Measurements from ENCODE around the gene CDK6.
"Not testable (repeated sequence)": the region's sequence is repeated elsewhere in the genome, so short reads cannot be mapped to it uniquely, and the experiment has no call there.

Gene CDK6

DNA sequence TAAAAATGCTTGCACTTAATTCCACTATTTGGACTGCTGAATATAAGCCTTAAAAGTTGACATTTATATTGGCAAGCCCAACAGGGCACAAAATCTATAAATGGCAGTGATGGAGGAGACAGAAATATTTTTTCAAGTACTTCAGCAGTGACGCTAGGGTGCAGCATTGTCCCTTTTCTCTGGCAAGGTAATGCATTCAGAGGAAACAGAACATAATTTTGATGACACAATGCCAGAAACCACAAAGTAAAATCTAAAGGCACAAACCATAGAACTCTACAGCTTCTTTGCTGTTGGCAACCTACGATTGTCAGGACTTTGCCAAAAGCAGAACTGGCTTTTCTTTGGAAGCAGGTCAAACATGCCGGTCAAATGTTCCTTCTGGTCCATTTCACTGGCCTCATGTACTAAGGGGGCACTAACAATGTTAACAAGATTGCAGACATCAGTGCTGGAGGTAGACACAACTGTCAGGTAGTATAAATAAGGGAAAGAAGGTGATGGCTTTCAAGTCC is 215.3 kb downstream of the CDK6 start:
- Histone ChIP-seq H3K27ac (peak overlapping the region in 8 of 21 experiments; percentile 1 to 70 (median 38)), H3K4me3 (no peak overlapping the region)

- H3K4me3 ChIP-seq, result no peak overlapping the region
- no peak overlapping the region for H3K27ac ChIP-seq
Measured at GRCh38 chr7:92615861-92616260, 220.5 kb downstream of the CDK6 start.

GRCh38 chr7:92614660-92615174 is 221.7 kb downstream of the CDK6 start:
- Histone ChIP-seq H3K4me3 (no peak overlapping the region), H3K27ac (no peak overlapping the region)

DNA sequence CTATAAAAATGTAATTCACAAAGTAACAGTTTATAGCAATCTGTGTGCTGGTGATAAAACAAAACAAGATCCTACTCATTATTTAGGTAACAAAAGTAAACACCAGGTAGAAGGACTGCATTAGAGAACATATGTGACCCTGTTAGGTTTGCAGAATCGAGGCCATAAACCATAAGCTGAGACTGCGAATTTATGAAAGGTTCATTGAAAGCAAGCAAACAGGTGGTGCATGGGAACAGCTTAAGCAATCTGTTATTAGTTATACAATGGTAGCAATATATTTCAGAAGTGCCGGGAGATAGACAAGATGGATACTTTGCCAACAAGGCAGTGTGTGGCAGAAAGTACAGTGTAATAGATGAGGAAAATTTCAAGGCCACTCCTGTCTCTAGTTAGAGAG is 222.7 kb downstream of the CDK6 start:
- Histone ChIP-seq H3K4me3 (no peak overlapping the region), H3K27ac (peak overlapping the region in 2 of 21 experiments; percentile 25 to 34)

DNA sequence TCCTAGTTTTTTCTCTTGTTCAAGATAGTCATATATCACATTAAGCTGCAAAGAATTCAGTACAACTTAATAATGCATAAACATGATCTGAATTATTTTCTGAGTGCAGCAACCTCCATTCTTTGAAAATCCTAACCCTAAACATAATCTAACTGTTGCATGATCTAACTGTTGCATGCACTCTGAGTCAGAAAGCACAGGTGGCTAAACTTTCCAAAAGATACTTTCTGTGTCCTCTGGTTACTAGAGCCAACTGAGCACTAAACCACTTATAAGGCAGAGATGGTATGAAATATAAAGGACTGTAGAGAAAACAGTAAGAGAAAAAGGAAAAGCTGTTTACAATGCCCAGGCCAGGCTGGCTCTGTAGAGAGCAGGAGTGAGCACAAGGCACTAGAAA is 223.2 kb downstream of the CDK6 start:
- Histone ChIP-seq H3K27ac (peak overlapping the region in 3 of 21 experiments; percentile 19 to 34 (median 25)), H3K4me3 (no peak overlapping the region)

- peak overlapping the region in 4 of 21 experiments; percentile 11 to 51 (median 22) for H3K27ac ChIP-seq
- no peak overlapping the region for H3K4me3 ChIP-seq
Measured at GRCh38 chr7:92612501-92612900, 223.9 kb downstream of the CDK6 start.

GRCh38 chr7:92611735-92612134 is 224.6 kb downstream of the CDK6 start:
- Histone ChIP-seq H3K27ac (peak overlapping the region in 4 of 21 experiments; percentile 11 to 40 (median 20)), H3K4me3 (no peak overlapping the region)

GRCh38 chr7:92609921-92610518 is 226.4 kb downstream of the CDK6 start:
- Histone ChIP-seq H3K4me3 (no peak overlapping the region), H3K27ac (no peak overlapping the region)

- peak overlapping the region in 2 of 7 experiments; percentile 1 to 22 for H3K4me3 ChIP-seq
- no peak overlapping the region for H3K27ac ChIP-seq
Measured at GRCh38 chr7:92608380-92609322, 227.7 kb downstream of the CDK6 start.

- H3K4me3 ChIP-seq, result no peak overlapping the region
- no peak overlapping the region for H3K27ac ChIP-seq
Measured at GRCh38 chr7:92606985-92607384, 229.4 kb downstream of the CDK6 start.

DNA sequence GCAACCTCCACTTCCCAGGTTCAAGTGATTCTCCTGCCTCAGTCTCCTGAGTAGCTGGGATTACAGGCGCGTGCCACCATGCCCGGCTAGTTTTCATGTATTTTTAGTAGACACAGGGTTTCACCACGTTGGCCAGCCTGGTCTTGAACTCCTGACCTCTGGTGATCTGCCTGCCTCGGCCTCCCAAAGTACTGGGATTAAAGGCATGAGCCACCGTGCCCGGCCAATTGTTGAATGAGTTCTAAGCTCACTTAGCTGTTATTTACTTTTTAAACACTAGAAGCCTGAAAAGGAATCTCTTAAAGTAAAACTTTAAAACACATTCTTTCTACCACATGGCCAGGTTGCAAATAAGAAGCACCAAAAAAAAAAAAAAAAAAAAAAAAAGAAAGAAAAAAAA is 231.9 kb downstream of the CDK6 start:
- not testable (repeated sequence) for H3K27ac ChIP-seq, H3K4me3 ChIP-seq

- no peak overlapping the region for H3K27ac ChIP-seq
- no peak overlapping the region for H3K4me3 ChIP-seq
Measured at GRCh38 chr7:92603089-92603445, 233.3 kb downstream of the CDK6 start.

- no peak overlapping the region for H3K4me3 ChIP-seq
- no peak overlapping the region for H3K27ac ChIP-seq
Measured at GRCh38 chr7:92602352-92603088, 233.9 kb downstream of the CDK6 start.

- no peak overlapping the region for H3K27ac ChIP-seq
- H3K4me3 ChIP-seq, result no peak overlapping the region
Measured at GRCh38 chr7:92598310-92598981, 237.9 kb downstream of the CDK6 start.

- no peak overlapping the region for H3K4me3 ChIP-seq
- H3K27ac ChIP-seq, result no peak overlapping the region
Measured at GRCh38 chr7:92595281-92595680, 241.1 kb downstream of the CDK6 start.

GRCh38 chr7:92594746-92595145 is 241.6 kb downstream of the CDK6 start:
- no peak overlapping the region for H3K4me3 ChIP-seq
- H3K27ac ChIP-seq, result no peak overlapping the region

DNA sequence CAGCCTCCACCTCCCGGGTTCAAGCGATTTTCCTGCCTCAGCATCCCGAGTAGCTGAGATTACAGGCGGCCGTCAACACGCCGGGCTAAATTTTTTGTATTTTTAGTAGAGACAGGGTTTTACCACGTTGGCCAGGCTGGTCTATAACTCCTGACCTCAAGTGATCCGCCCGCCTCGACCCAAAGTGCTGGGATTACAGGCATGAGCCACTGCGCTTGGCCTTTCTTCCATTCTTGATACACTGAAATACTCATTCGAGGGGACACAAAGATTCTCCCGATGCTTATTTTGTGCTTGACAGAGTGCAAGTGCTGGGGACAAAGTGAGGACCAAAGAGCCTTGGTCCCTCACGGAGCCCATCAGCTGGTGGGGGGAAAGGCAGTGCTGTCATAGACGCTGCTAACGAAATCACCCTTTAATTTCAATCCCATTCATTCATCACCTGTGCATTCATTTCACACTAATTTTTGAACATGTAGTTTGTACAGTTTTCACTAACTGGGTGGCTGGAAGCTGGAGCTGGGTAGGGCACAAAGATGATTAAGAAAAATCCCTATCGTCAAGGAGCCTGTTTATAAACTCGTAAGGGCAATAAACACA is 245.6 kb downstream of the CDK6 start:
- Histone ChIP-seq H3K27ac (peak overlapping the region in 1 of 21 experiments; percentile 95), H3K4me3 (peak overlapping the region in 6 of 7 experiments; percentile 57 to 91 (median 80))

- Histone ChIP-seq H3K27ac (peak overlapping the region in 15 of 21 experiments; percentile 89 to 96 (median 95)), H3K4me3 (peak overlapping the region; percentile 57 to 91 (median 77))
Measured at GRCh38 chr7:92589056-92589455, 247.3 kb downstream of the CDK6 start.

GRCh38 chr7:92588561-92588960 is 247.8 kb downstream of the CDK6 start:
- Histone ChIP-seq H3K4me3 (peak overlapping the region in 3 of 7 experiments; percentile 73 to 91 (median 77)), H3K27ac (no peak overlapping the region)

Data from skin epidermis (tissue), 12 donors.